Panc1 (cell line): ENCODE data around the gene TEX51. TPM values are rescaled to one million over a fixed set of nuclear protein-coding genes. Genes with fewer than 3 reads are reported as not detected.

Source experiments
- ATAC-seq: fragments of 200-7000 bp; cut with Tn5 transposase; 2 replicates; pipeline ENCODE4 v1.9.1; 2020; ENCODE audit warnings: mild to moderate bottlenecking, moderate library complexity
- BruUV-seq: library from RNA; stranded (reverse); fragments of 400-500 nt; replicated peaks from 2 replicates; lab custom pipeline; 2021; lab: Mats Ljungman, UMichigan
- CTCF ChIA-PET: fragments of 300-600 bp; sonication (Branson Sonifier 250); formaldehyde crosslinking; loops from one replicate; lab custom pipeline; 2022; ENCODE audit warnings: antibody characterized with exemption; lab: Charles Lee
- POLR2A ChIA-PET: fragments of 300-600 bp; sonication (Branson Sonifier 250); formaldehyde crosslinking; loops from one replicate; lab custom pipeline; 2022; ENCODE audit warnings: antibody characterized with exemption; lab: Charles Lee
- DNase-seq: peaks from one replicate; pipeline ENCODE4 v3.0.0-alpha.2; 2010; ENCODE audit warnings: low read depth, low spot score
- H3K27ac ChIP-seq: 2 replicates; pipeline ENCODE4 v1.5.1; 2011; ENCODE audit warnings: mild to moderate bottlenecking, low read length, inconsistent platforms
- H3K27me3 ChIP-seq: fragments of 200-500 bp; sonication (Bioruptor generic); 2 replicates; pipeline ENCODE4 v1.6.0; 2014; ENCODE audit warnings: low read length, inconsistent platforms; ENCODE audit not compliant: control insufficient read depth, insufficient read depth
- H3K36me3 ChIP-seq: fragments of 200-500 bp; sonication (Bioruptor generic); 2 replicates; pipeline ENCODE4 v1.5.1; 2014; ENCODE audit warnings: inconsistent platforms, mild to moderate bottlenecking, low read length, moderate library complexity; ENCODE audit not compliant: control insufficient read depth, insufficient read depth
- H3K4me1 ChIP-seq: 2 replicates; pipeline ENCODE4 v1.5.1; 2011; ENCODE audit warnings: inconsistent platforms, mild to moderate bottlenecking, low read length, moderate library complexity; ENCODE audit not compliant: control insufficient read depth, insufficient read depth
- H3K4me3 ChIP-seq, 2 experiments: 2 replicates each; pipeline ENCODE4 v1.5.1; 2011 to 2012; ENCODE audit warnings: low read depth in 2 of 2, low read length in 2 of 2, mild to moderate bottlenecking in 2 of 2, inconsistent platforms in 1 of 2, moderate library complexity in 1 of 2
- H3K9me3 ChIP-seq: fragments of 200-500 bp; sonication (Bioruptor generic); 2 replicates; pipeline ENCODE4 v1.5.1; 2014; ENCODE audit warnings: low read depth, mild to moderate bottlenecking, inconsistent platforms, low read length, moderate library complexity; ENCODE audit not compliant: control insufficient read depth, insufficient read depth
- POLR2AphosphoS5 ChIP-seq: IDR thresholded peaks from 2 replicates; pipeline ENCODE4 v1.6.1; 2012; ENCODE audit warnings: mild to moderate bottlenecking, low read depth, low read length, moderate library complexity
- REST ChIP-seq, 2 experiments: IDR thresholded peaks; 2 replicates each; pipeline ENCODE4 v1.6.1; 2011 to 2012; ENCODE audit warnings: low read depth in 2 of 2, control low read depth in 1 of 2, low read length in 1 of 2, mild to moderate bottlenecking in 1 of 2, moderate library complexity in 1 of 2; ENCODE audit not compliant: insufficient read depth in 1 of 2
- SIN3A ChIP-seq: IDR thresholded peaks from 2 replicates; pipeline ENCODE4 v1.6.1; 2012; ENCODE audit warnings: low read depth, mild to moderate bottlenecking, low read length, moderate library complexity, borderline replicate concordance; ENCODE audit not compliant: insufficient read depth
- TCF7L2 ChIP-seq: IDR thresholded peaks from 2 replicates; pipeline ENCODE4 v1.6.1; 2011; ENCODE audit warnings: mild to moderate bottlenecking, low read depth, low read length, inconsistent platforms
- in situ Hi-C: cut with HindIII; loops from 2 replicates; pipeline ENCODE4 v1.10.0; 2016; ENCODE audit warnings: low sequenced_read_pairs, low pct_unique_long_range_greater_than_20kb
- intact Hi-C: fragments of 100-400 bp; cut with micrococcal nuclease; formaldehyde crosslinking; loops from one replicate; pipeline ENCODE4 v1.10.0; 2022; ENCODE audit not compliant: unreplicated experiment
- total RNA-seq: library from RNA; stranded (reverse); gene quantifications from one replicate; pipeline ENCODE4 v1.2.1, GENCODE V29; 2021; ENCODE audit not compliant: unreplicated experiment
- TF ChIP-seq, protein P1 (sequence below): fragments of 450-650 bp; IDR thresholded peaks from 2 replicates; pipeline ENCODE4 v1.5.1; 2017; ENCODE audit warnings: mild to moderate bottlenecking

The TEX51 gene
- total RNA-seq, 1 experiment from 2014 or later, result not detected

- intact Hi-C loops, result no loop called here
- no peaks in the 10 kb centered on the region for H3K9me3 ChIP-seq
- TF ChIP-seq TCF7L2, result no peak
- TF ChIP-seq POLR2AphosphoS5, result no peak
- TF ChIP-seq, protein P1, sequence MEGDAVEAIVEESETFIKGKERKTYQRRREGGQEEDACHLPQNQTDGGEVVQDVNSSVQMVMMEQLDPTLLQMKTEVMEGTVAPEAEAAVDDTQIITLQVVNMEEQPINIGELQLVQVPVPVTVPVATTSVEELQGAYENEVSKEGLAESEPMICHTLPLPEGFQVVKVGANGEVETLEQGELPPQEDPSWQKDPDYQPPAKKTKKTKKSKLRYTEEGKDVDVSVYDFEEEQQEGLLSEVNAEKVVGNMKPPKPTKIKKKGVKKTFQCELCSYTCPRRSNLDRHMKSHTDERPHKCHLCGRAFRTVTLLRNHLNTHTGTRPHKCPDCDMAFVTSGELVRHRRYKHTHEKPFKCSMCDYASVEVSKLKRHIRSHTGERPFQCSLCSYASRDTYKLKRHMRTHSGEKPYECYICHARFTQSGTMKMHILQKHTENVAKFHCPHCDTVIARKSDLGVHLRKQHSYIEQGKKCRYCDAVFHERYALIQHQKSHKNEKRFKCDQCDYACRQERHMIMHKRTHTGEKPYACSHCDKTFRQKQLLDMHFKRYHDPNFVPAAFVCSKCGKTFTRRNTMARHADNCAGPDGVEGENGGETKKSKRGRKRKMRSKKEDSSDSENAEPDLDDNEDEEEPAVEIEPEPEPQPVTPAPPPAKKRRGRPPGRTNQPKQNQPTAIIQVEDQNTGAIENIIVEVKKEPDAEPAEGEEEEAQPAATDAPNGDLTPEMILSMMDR, result no peak
- TF ChIP-seq REST (IDR thresholded peaks at IDR 0.05; ENCODE audit: insufficient read depth in 1 of 2, low read depth in 2 of 2, low read length in 1 of 2), result no peak
- no peak for TF ChIP-seq SIN3A
- no peaks in the 10 kb centered on the region for H3K36me3 ChIP-seq
- no peak overlapping the region for H3K4me3 ChIP-seq
- in situ Hi-C loops, result no loop called here
- H3K27me3 ChIP-seq, result no peaks in the 10 kb centered on the region
- ChIA-PET CTCF (no interaction called here), POLR2A (no interaction called here)
- no peak for ATAC-seq
- DNase-seq, result no peak
- no TSS peak for BruUV-seq
- H3K4me1 ChIP-seq, result no peaks in the 10 kb centered on the region
- H3K27ac ChIP-seq, result no peak overlapping the region
Measured at GRCh38 chr2:126913329-126913728, 14.6 kb downstream of the TEX51 start.

GRCh38 chr2:126913881-126914615 is 15.4 kb downstream of the TEX51 start:
- no peaks in the 10 kb centered on the region for H3K27me3 ChIP-seq
- POLR2A ChIA-PET, result no interaction called here
- CTCF ChIA-PET, result no interaction called here

More at GRCh38 chr2:126913881-126914615, 15.4 kb downstream of the TEX51 start:
- Histone ChIP-seq H3K36me3 (no peaks in the 10 kb centered on the region), H3K4me3 (no peak overlapping the region), H3K4me1 (no peaks in the 10 kb centered on the region), H3K9me3 (no peaks in the 10 kb centered on the region), H3K27ac (no peak overlapping the region)
- in situ Hi-C loops, result no loop called here
- no peak for ATAC-seq
- no peak for TF ChIP-seq REST (IDR thresholded peaks at IDR 0.05; ENCODE audit: insufficient read depth in 1 of 2, low read depth in 2 of 2, low read length in 1 of 2)
- TF ChIP-seq POLR2AphosphoS5, result no peak
- TF ChIP-seq TCF7L2, result no peak
- DNase-seq, result no peak
- no TSS peak for BruUV-seq
- intact Hi-C loops, result no loop called here
